GM12801 (cell line): Measurements from ENCODE around the gene APBB1IP.

Source experiments
- CTCF ChIP-seq: IDR thresholded peaks from one replicate; pipeline ENCODE4 v1.5.1; 2011; ENCODE audit warnings: control low read depth; ENCODE audit not compliant: insufficient read length; ENCODE audit errors: extremely low read depth

The APBB1IP gene

GRCh38 chr10:26540601-26541000 lies 102.5 kb downstream of the APBB1IP start:
- TF ChIP-seq CTCF, result no peak

GRCh38 chr10:26543567-26544306 lies 105.6 kb downstream of the APBB1IP start:
- no peak for TF ChIP-seq CTCF

- TF ChIP-seq CTCF, result no peak
These were observed 106.8 kb downstream of the APBB1IP start for GRCh38 chr10:26544932-26545331.

- no peak for TF ChIP-seq CTCF
These were observed 112.8 kb downstream of the APBB1IP start for GRCh38 chr10:26550774-26551526.

- TF ChIP-seq CTCF, result no peak
These were observed 116.1 kb downstream of the APBB1IP start for GRCh38 chr10:26554246-26554645.

- no peak for TF ChIP-seq CTCF
These were observed 117.7 kb downstream of the APBB1IP start for GRCh38 chr10:26555719-26556368.
